GM12878 (cell line): ENCODE measurements around the gene IKZF5. TPM values are rescaled to one million over a fixed set of nuclear protein-coding genes. Genes with fewer than 3 reads are reported as not detected.
A peak's percentile ranks its signal among the peaks of the same experiment; 100 is the strongest.

Experiments
- ATAC-seq: fragments of 200-7000 bp; cut with Tn5 transposase; 3 replicates; pipeline ENCODE4 v1.9.1; 2020; ENCODE audit warnings: mild to moderate bottlenecking, moderate library complexity
- Bru-seq: library from RNA; stranded (reverse); fragments of 400-500 nt; gene quantifications from one replicate; lab custom pipeline; 2021; lab: Mats Ljungman, UMichigan
- BruChase-seq, 2 experiments: library from RNA; stranded (reverse); fragments of 400-500 nt; gene quantifications; one replicate each; lab custom pipeline; 2021; lab: Mats Ljungman, UMichigan
- BruUV-seq: library from RNA; stranded (reverse); fragments of 400-500 nt; replicated peaks from 2 replicates; lab custom pipeline; 2021; lab: Mats Ljungman, UMichigan
- CTCF ChIA-PET: fragments of 300-600 bp; sonication (Branson Sonifier 250); formaldehyde crosslinking; extraction: SDS; loops from one replicate; lab custom pipeline; 2021; ENCODE audit warnings: inconsistent platforms; lab: Yijun Ruan, JAX
- POLR2A ChIA-PET: fragments of 350-600 bp; formaldehyde crosslinking; extraction: SDS; loops from one replicate; lab custom pipeline; 2021; ENCODE audit warnings: inconsistent platforms; lab: Charles Lee
- RAD21 ChIA-PET: fragments of 300-600 bp; sonication (Branson Sonifier 250); formaldehyde crosslinking; loops from one replicate; lab custom pipeline; 2023; ENCODE audit warnings: antibody characterized with exemption; ENCODE audit not compliant: unreplicated experiment; lab: Charles Lee
- SMC1A ChIA-PET: fragments of 300-600 bp; sonication (Branson Sonifier 250); formaldehyde crosslinking; loops from one replicate; lab custom pipeline; 2023; ENCODE audit not compliant: unreplicated experiment, uncharacterized antibody; lab: Charles Lee
- DNase-seq: peaks from one replicate; pipeline ENCODE4 v3.0.0-alpha.2; 2011; ENCODE audit warnings: low read depth, low spot score
- FAIRE-seq: peaks from 3 replicates; lab custom pipeline; 2011; peaks lifted over from hg19 to GRCh38; lab: Jason Lieb, UNC
- H2AFZ ChIP-seq: 2 replicates; pipeline ENCODE4 v1.6.0; 2011; ENCODE audit warnings: low read depth, low read length, control low read depth; ENCODE audit not compliant: control insufficient read depth
- H3K27ac ChIP-seq: 2 replicates; pipeline ENCODE4 v1.5.1; 2011; ENCODE audit warnings: control low read depth; ENCODE audit not compliant: control insufficient read depth, insufficient read depth
- H3K27me3 ChIP-seq, 2 experiments: replicated peaks in 1 of 2; 2 replicates each; pipeline versions ENCODE4 v1.6.0 to v1.6.1; 2011; ENCODE audit warnings: low read length in 1 of 2; ENCODE audit not compliant: control insufficient read depth in 2 of 2, insufficient read depth in 2 of 2
- H3K36me3 ChIP-seq, 2 experiments: 2 replicates each; pipeline ENCODE4 v1.5.1; 2011; ENCODE audit warnings: low read length in 1 of 2; ENCODE audit not compliant: control insufficient read depth in 2 of 2, insufficient read depth in 2 of 2
- H3K4me1 ChIP-seq: 2 replicates; pipeline ENCODE4 v1.6.1; 2011; ENCODE audit warnings: mild to moderate bottlenecking, low read length, moderate library complexity, mixed read lengths; ENCODE audit not compliant: control insufficient read depth, insufficient read depth
- H3K4me2 ChIP-seq: 2 replicates; pipeline ENCODE4 v1.6.0; 2011; ENCODE audit warnings: control low read depth; ENCODE audit not compliant: control insufficient read depth, insufficient read depth
- H3K4me3 ChIP-seq: fragments of 200-600 bp; sonication (generic); 2 replicates; pipeline ENCODE4 v1.5.1; 2016
- H3K79me2 ChIP-seq: 2 replicates; pipeline ENCODE4 v1.6.0; 2011; ENCODE audit warnings: low read length; ENCODE audit not compliant: control insufficient read depth, insufficient read depth
- H3K9ac ChIP-seq: 2 replicates; pipeline ENCODE4 v1.8.0; 2011; ENCODE audit warnings: low read length, control low read depth, mixed read lengths; ENCODE audit not compliant: control insufficient read depth, insufficient read depth
- H3K9me3 ChIP-seq: replicated peaks from 3 replicates; pipeline ENCODE4 v1.5.1; 2011; ENCODE audit warnings: mild to moderate bottlenecking, low read length; ENCODE audit not compliant: control insufficient read depth, insufficient read depth
- H4K20me1 ChIP-seq: 2 replicates; pipeline ENCODE4 v1.6.0; 2011; ENCODE audit not compliant: control insufficient read depth, insufficient read depth
- FOXK2 ChIP-seq: fragments of 450-650 bp; IDR thresholded peaks from 2 replicates; pipeline ENCODE4 v1.6.1; 2017; ENCODE audit warnings: mild to moderate bottlenecking, moderate library complexity
- NR2F1 ChIP-seq: fragments of 450-650 bp; conservative IDR thresholded peaks from 2 replicates; pipeline ENCODE4 v1.6.1; 2017; ENCODE audit warnings: mild to moderate bottlenecking
- NRF1 ChIP-seq: conservative IDR thresholded peaks from 2 replicates; pipeline ENCODE4 v1.6.1; 2011; ENCODE audit warnings: mild to moderate bottlenecking, low read depth, low read length, improper control_type of control experiment
- PML ChIP-seq: IDR thresholded peaks from 2 replicates; pipeline ENCODE4 v1.6.1; 2012; ENCODE audit warnings: low read length, inconsistent platforms
- TCF3 ChIP-seq: IDR thresholded peaks from 2 replicates; pipeline ENCODE4 v1.6.1; 2012; ENCODE audit warnings: low read depth, mild to moderate bottlenecking, low read length, borderline replicate concordance; ENCODE audit not compliant: insufficient read depth
- WGBS: methylation state at CpG from one replicate; pipeline ENCODE4 v1.1.6; 2016; ENCODE audit warnings: low lambda C conversion rate; ENCODE audit not compliant: insufficient replicate concordance, insufficient coverage; ENCODE audit errors: missing lambda C conversion rate; 5-methylcytosine and 5-hydroxymethylcytosine counted together
- in situ Hi-C: fragments of 300-500 bp; cut with MboI; formaldehyde crosslinking; loops from 9 replicates; pipeline ENCODE4 v1.14.3; 2018; ENCODE audit warnings: mixed read lengths
- intact Hi-C: fragments of 100-400 bp; cut with micrococcal nuclease; formaldehyde crosslinking; loops from one replicate; pipeline ENCODE4 v1.14.2; 2022; ENCODE audit not compliant: unreplicated experiment
- long read RNA-seq, 2 experiments: library from polyadenylated mRNA; unstranded; transcript quantifications; one replicate each; pipeline ENCODE4 v2.0.0, GENCODE V29; 2019 to 2020
- polyA minus RNA-seq, 3 experiments: library from RNA; depleted of rRNA, polyadenylated mRNA; stranded (reverse); fragments of >200 nt; gene quantifications; 2 replicates each; pipeline ENCODE4 v1.2.3, GENCODE V29; 2011
- polyA plus RNA-seq, 11 experiments: library from polyadenylated mRNA; depleted of rRNA in 4 of 11; unstranded in 6 of 11; stranded (reverse) in 5 of 11; fragments of >200 nt; fragmentation: Nextera tagmentation in 4 of 11; fragmentation: Illumina TruSeq in 1 of 11; extraction: Ambion mirVana in 4 of 11; extraction: Trizol in 1 of 11; gene quantifications; 1 replicate in 1 of 11; 2 replicates in 10 of 11; pipeline versions ENCODE4 v1.2.1 to v1.2.3, GENCODE V29; 2011 to 2016; ENCODE audit warnings: inconsistent platforms in 2 of 11, missing spikeins in 2 of 11, low read depth in 1 of 11
- total RNA-seq, 4 experiments: library from RNA; depleted of rRNA in 3 of 4; stranded (reverse); fragments of >200 nt in 3 of 4; fragmentation: Illumina TruSeq in 1 of 4; extraction: Trizol in 1 of 4; gene quantifications; 2 replicates each; pipeline versions ENCODE4 v1.2.1 to v1.2.3, GENCODE V29; 2013 to 2021
- TF ChIP-seq, protein P1 (sequence below): fragments of 450-650 bp; IDR thresholded peaks from 2 replicates; pipeline ENCODE4 v1.6.1; 2014; ENCODE audit warnings: mild to moderate bottlenecking
- TF ChIP-seq, protein P2 (sequence below): IDR thresholded peaks from 2 replicates; pipeline ENCODE4 v1.6.1; 2011; ENCODE audit warnings: mild to moderate bottlenecking, low read depth, low read length, moderate library complexity; ENCODE audit not compliant: insufficient replicate concordance
- TF ChIP-seq, protein P3 (sequence below): fragments of 450-650 bp; IDR thresholded peaks from 2 replicates; pipeline ENCODE4 v1.6.1; 2017; ENCODE audit warnings: mild to moderate bottlenecking, moderate library complexity

Gene IKZF5, protein sequence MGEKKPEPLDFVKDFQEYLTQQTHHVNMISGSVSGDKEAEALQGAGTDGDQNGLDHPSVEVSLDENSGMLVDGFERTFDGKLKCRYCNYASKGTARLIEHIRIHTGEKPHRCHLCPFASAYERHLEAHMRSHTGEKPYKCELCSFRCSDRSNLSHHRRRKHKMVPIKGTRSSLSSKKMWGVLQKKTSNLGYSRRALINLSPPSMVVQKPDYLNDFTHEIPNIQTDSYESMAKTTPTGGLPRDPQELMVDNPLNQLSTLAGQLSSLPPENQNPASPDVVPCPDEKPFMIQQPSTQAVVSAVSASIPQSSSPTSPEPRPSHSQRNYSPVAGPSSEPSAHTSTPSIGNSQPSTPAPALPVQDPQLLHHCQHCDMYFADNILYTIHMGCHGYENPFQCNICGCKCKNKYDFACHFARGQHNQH
- total RNA-seq (2013; cell fraction: nucleolus; rRNA removed), result 29.0 and 30.8 TPM in 2 replicates
- 5.3 TPM in 2 replicates for total RNA-seq (2014; rRNA removed)
- 6.5 and 7.3 TPM in 2 replicates for total RNA-seq (2014; rRNA removed; fragmentation: Illumina TruSeq; extraction: Trizol)
- 13.7 and 16.1 TPM in 2 replicates for total RNA-seq (2021)
- polyA plus RNA-seq (2011; ENCODE audit: low read depth), result 6.4 TPM
- 12.5 and 15.6 TPM in 2 replicates for polyA plus RNA-seq (2011; rRNA removed)
- polyA plus RNA-seq (2011; cell fraction: cytosol; rRNA removed), result 7.4 and 8.0 TPM in 2 replicates
- polyA plus RNA-seq (2011; cell fraction: nucleus; rRNA removed), result 9.7 and 11.9 TPM in 2 replicates
- 11.1 and 12.6 TPM in 2 replicates for polyA plus RNA-seq (2012)
- 15.6 and 18.6 TPM in 2 replicates for polyA plus RNA-seq (2014; fragmentation: Illumina TruSeq; extraction: Trizol)
- 10 to 100 TPM in 1 of 2 experiments, 1 to 10 TPM in 1; 6.8 to 11.2 TPM for polyA plus RNA-seq (2014; fragmentation: Nextera tagmentation; extraction: Ambion mirVana)
- 7.4 and 11.2 TPM in 2 replicates for polyA plus RNA-seq (2014; rRNA removed)
- 10 to 100 TPM; 20.5 to 23.2 TPM for polyA plus RNA-seq (2016; fragmentation: Nextera tagmentation; extraction: Ambion mirVana)
- 10.8 and 11.6 TPM in 2 replicates for polyA minus RNA-seq (2011; rRNA and poly(A)+ RNA removed)
- 3.7 and 5.5 TPM in 2 replicates for polyA minus RNA-seq (2011; cell fraction: cytosol; rRNA and poly(A)+ RNA removed)
- polyA minus RNA-seq (2011; cell fraction: nucleus; rRNA and poly(A)+ RNA removed), result 7.1 and 8.8 TPM in 2 replicates
- percentile 95 among the genes with signal in this experiment for Bru-seq, nascent RNA
- percentile 86 among the genes with signal in this experiment for BruChase-seq, experiment 1, labeled RNA remaining after a 6-hour chase
- BruChase-seq, experiment 2, labeled RNA remaining after a 2-hour chase, result percentile 96 among the genes with signal in this experiment
- long read RNA-seq, experiment 1, full-length matches to known transcripts, result 5 of 7 reads
- long read RNA-seq, experiment 1, partial matches to known transcripts, result 0 of 7 reads
- long read RNA-seq, experiment 1, other reads (novel, unspliced or antisense), result 2 of 7 reads
- long read RNA-seq, experiment 2, full-length matches to known transcripts, result 5 of 15 reads
- long read RNA-seq, experiment 2, partial matches to known transcripts, result 0 of 15 reads
- long read RNA-seq, experiment 2, other reads (novel, unspliced or antisense), result 10 of 15 reads

DNA sequence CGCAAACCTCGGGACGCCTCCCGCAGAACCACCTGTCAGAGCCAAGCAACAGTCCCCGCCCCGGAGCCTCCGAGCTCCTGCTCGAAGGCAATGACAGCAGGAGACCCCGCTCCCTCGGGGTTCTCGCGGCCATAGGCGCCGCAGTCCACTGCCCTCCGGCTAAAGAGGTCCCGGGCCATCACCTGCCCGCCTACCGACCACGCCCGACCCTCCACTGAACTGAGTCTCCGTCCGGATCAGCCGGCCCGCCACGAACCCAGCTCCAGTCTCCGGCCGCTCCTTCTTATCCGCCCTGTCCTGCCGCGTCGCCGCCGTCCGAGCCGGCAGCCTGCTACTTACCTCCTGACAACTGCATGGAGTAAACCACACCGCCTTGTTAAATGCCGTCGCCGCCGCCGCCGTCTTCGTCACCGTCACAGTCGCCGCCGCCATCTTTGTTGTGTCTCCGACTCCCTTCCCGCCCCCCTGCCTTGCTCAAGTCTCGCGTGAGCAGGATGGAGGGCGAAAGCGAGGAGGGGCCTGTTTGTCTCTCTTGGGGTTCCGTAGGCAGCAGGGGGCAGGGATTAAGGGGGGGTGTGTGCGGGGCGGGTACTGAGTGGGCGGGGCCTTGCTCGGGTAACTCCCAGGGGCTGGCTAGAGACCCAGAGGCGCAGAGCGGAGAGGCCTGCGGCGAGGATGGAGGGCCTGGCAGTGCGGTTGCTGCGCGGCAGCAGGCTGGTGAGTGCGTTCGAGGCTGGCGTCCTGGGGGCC is at the start of gene IKZF5, which contains the start of gene ACADSB:
IKZF5 (minus strand) TSS at position 441 of the 750 bp plus-strand sequence. CDS start 10,170 bp downstream, outside the sequence.
ACADSB (plus strand) TSS at position 652 of the 750 bp plus-strand sequence; CDS start at position 676, 24 bp downstream.
- in situ Hi-C loops, result no loop called here
- under 1% methylated on average over 60 of the region's 68 CpGs for WGBS
- TF ChIP-seq TCF3, result 0 out of 2 replicates have a peak, but pooled peaks have one; percentile 70
- TF ChIP-seq FOXK2, result peak; percentile 71; the same call in 1 of the 2 replicates
- TF ChIP-seq, protein P1, sequence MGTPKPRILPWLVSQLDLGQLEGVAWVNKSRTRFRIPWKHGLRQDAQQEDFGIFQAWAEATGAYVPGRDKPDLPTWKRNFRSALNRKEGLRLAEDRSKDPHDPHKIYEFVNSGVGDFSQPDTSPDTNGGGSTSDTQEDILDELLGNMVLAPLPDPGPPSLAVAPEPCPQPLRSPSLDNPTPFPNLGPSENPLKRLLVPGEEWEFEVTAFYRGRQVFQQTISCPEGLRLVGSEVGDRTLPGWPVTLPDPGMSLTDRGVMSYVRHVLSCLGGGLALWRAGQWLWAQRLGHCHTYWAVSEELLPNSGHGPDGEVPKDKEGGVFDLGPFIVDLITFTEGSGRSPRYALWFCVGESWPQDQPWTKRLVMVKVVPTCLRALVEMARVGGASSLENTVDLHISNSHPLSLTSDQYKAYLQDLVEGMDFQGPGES, result no peak
- 0 out of 2 replicates have a peak, but pooled peaks have one; percentile 40 for TF ChIP-seq NR2F1
- TF ChIP-seq NRF1, result no peak
- TF ChIP-seq, protein P2, sequence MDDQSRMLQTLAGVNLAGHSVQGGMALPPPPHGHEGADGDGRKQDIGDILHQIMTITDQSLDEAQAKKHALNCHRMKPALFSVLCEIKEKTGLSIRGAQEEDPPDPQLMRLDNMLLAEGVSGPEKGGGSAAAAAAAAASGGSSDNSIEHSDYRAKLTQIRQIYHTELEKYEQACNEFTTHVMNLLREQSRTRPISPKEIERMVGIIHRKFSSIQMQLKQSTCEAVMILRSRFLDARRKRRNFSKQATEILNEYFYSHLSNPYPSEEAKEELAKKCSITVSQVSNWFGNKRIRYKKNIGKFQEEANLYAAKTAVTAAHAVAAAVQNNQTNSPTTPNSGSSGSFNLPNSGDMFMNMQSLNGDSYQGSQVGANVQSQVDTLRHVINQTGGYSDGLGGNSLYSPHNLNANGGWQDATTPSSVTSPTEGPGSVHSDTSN, result no peak
- TF ChIP-seq, protein P3, sequence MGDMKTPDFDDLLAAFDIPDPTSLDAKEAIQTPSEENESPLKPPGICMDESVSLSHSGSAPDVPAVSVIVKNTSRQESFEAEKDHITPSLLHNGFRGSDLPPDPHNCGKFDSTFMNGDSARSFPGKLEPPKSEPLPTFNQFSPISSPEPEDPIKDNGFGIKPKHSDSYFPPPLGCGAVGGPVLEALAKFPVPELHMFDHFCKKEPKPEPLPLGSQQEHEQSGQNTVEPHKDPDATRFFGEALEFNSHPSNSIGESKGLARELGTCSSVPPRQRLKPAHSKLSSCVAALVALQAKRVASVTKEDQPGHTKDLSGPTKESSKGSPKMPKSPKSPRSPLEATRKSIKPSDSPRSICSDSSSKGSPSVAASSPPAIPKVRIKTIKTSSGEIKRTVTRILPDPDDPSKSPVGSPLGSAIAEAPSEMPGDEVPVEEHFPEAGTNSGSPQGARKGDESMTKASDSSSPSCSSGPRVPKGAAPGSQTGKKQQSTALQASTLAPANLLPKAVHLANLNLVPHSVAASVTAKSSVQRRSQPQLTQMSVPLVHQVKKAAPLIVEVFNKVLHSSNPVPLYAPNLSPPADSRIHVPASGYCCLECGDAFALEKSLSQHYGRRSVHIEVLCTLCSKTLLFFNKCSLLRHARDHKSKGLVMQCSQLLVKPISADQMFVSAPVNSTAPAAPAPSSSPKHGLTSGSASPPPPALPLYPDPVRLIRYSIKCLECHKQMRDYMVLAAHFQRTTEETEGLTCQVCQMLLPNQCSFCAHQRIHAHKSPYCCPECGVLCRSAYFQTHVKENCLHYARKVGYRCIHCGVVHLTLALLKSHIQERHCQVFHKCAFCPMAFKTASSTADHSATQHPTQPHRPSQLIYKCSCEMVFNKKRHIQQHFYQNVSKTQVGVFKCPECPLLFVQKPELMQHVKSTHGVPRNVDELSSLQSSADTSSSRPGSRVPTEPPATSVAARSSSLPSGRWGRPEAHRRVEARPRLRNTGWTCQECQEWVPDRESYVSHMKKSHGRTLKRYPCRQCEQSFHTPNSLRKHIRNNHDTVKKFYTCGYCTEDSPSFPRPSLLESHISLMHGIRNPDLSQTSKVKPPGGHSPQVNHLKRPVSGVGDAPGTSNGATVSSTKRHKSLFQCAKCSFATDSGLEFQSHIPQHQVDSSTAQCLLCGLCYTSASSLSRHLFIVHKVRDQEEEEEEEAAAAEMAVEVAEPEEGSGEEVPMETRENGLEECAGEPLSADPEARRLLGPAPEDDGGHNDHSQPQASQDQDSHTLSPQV, result peak; percentile 92; the same call in 1 of the 2 replicates
- no peak; the same call in 1 of the 2 replicates for TF ChIP-seq PML

More for the DNA sequence above, at the start of gene IKZF5, which contains the start of gene ACADSB:
- Histone ChIP-seq H3K36me3 (no peaks in the 10 kb centered on the region; a peak in 1 of 4 replicates), H3K9me3 (no peaks in the 10 kb centered on the region; the same call in 2 of the 3 replicates), H3K4me1 (no peaks in the 10 kb centered on the region), H3K4me3 (peak within 1 kb of the TSS; percentile 99), H2AFZ (peak within 1 kb of the TSS; percentile 86), H3K4me2 (peak within 1 kb of the TSS; percentile 98), H3K27ac (peak within 1 kb of the TSS; percentile 81), H4K20me1 (no peaks in the 10 kb centered on the region), H3K27me3 (no peaks in the 10 kb centered on the region), H3K9ac (peak within 1 kb of the TSS; percentile 87), H3K79me2 (peaks cover 53% of the 10 kb centered on the region)
- ATAC-seq (peak; percentile 95), DNase-seq (peak; percentile 92), FAIRE-seq (peak; percentile 92)
- ChIA-PET POLR2A (interaction anchor here (0.5 to 2.3 kb wide), 8 partner anchors 11 to 166 kb away, joined by 3 to 21 read pairs (median 4); partner anchors contain the start of genes BUB3 and PSTK), CTCF (interaction anchor here (0.6 to 3.2 kb wide), 4 partner anchors 9 to 216 kb away, joined by 3 to 38 read pairs (median 6); partner anchors contain the start of gene PSTK), RAD21 (interaction anchor here (1.0 to 2.3 kb wide), 4 partner anchors 12 to 145 kb away, joined by 3 to 21 read pairs (median 4); partner anchors contain the start of genes BUB3 and PSTK), SMC1A (interaction anchor here (0.7 to 2.7 kb wide), 7 partner anchors 10 to 815 kb away, joined by 3 to 14 read pairs (median 4); partner anchors contain the start of gene PSTK)
- no TSS peak for BruUV-seq
- intact Hi-C loops, result no loop called here
